OCI-LY1 (cell line): ENCODE data around the gene CNTNAP2.

ENCODE experiments used
- H2AFZ ChIP-seq: fragments of 200-600 bp; sonication (generic), shearing (Covaris generic); 2 replicates; pipeline ENCODE4 v1.6.0; 2014; ENCODE audit warnings: antibody characterized with exemption, mild to moderate bottlenecking, low read length
- H3F3A ChIP-seq: fragments of 200-600 bp; sonication (generic), shearing (Covaris generic); 2 replicates; pipeline ENCODE4 v1.6.0; 2014; ENCODE audit warnings: mild to moderate bottlenecking, antibody characterized with exemption, low read length, moderate library complexity; ENCODE audit not compliant: insufficient read depth
- H3K27ac ChIP-seq: fragments of 200-600 bp; sonication (generic); 2 replicates; pipeline ENCODE4 v1.5.1; 2014; ENCODE audit warnings: low read length, mixed run types, mild to moderate bottlenecking, low read depth; ENCODE audit not compliant: poor library complexity, severe bottlenecking
- H3K27me3 ChIP-seq: fragments of 200-600 bp; sonication (generic); 2 replicates; pipeline ENCODE4 v1.6.0; 2014; ENCODE audit warnings: antibody characterized with exemption, mild to moderate bottlenecking, low read length, moderate library complexity; ENCODE audit not compliant: insufficient read depth
- H3K36me3 ChIP-seq: fragments of 200-600 bp; sonication (generic); 2 replicates; pipeline ENCODE4 v1.6.1; 2014; ENCODE audit warnings: mild to moderate bottlenecking, antibody characterized with exemption, low read length, moderate library complexity, mixed read lengths; ENCODE audit not compliant: insufficient read depth
- H3K4me1 ChIP-seq: fragments of 200-600 bp; sonication (generic); 2 replicates; pipeline ENCODE4 v1.5.1; 2014; ENCODE audit warnings: mild to moderate bottlenecking, low read length, moderate library complexity; ENCODE audit not compliant: insufficient read depth, severe bottlenecking
- H3K4me2 ChIP-seq: fragments of 200-600 bp; sonication (generic), shearing (Covaris generic); 2 replicates; pipeline ENCODE4 v1.6.1; 2014; ENCODE audit warnings: low read length
- H3K4me3 ChIP-seq: fragments of 200-600 bp; sonication (generic); 2 replicates; pipeline ENCODE4 v1.5.1; 2014; ENCODE audit warnings: low read length, low read depth, mild to moderate bottlenecking, mixed read lengths; ENCODE audit not compliant: poor library complexity, severe bottlenecking
- H3K79me2 ChIP-seq: fragments of 200-600 bp; shearing (Covaris generic); 2 replicates; pipeline ENCODE4 v1.6.1; 2016; ENCODE audit warnings: mixed run types, low read length, mixed read lengths; ENCODE audit not compliant: insufficient read depth
- H3K9ac ChIP-seq: fragments of 200-600 bp; sonication (generic), shearing (Covaris generic); 2 replicates; pipeline ENCODE4 v1.6.1; 2014; ENCODE audit warnings: mild to moderate bottlenecking, low read length, mixed read lengths
- H3K9me2 ChIP-seq: fragments of 200-600 bp; sonication (generic), shearing (Covaris generic); 2 replicates; pipeline ENCODE4 v1.6.1; 2014; ENCODE audit warnings: low read depth, mild to moderate bottlenecking, low read length, mixed read lengths
- H3K9me3 ChIP-seq: fragments of 200-600 bp; shearing (Covaris generic); 2 replicates; pipeline ENCODE4 v1.6.1; 2014; ENCODE audit warnings: low read length, mixed read lengths
- H4K20me1 ChIP-seq: fragments of 200-600 bp; sonication (generic), shearing (Covaris generic); 2 replicates; pipeline ENCODE4 v1.6.0; 2016; ENCODE audit warnings: mild to moderate bottlenecking, low read length; ENCODE audit not compliant: insufficient read depth
- EZH2 ChIP-seq: fragments of 200-600 bp; sonication (generic), shearing (Covaris generic); IDR thresholded peaks from 2 replicates; pipeline ENCODE4 v1.8.0; 2017; ENCODE audit warnings: borderline replicate concordance, mixed run types, mild to moderate bottlenecking, antibody characterized with exemption, low read length, moderate library complexity, mixed read lengths
- TF ChIP-seq, protein P1 (sequence below): fragments of 200-600 bp; sonication (generic), shearing (Covaris generic); IDR thresholded peaks from 2 replicates; pipeline ENCODE4 v1.5.1; 2017; ENCODE audit warnings: mild to moderate bottlenecking, antibody characterized with exemption, low read length, moderate library complexity, mixed read lengths

CNTNAP2 gene

DNA sequence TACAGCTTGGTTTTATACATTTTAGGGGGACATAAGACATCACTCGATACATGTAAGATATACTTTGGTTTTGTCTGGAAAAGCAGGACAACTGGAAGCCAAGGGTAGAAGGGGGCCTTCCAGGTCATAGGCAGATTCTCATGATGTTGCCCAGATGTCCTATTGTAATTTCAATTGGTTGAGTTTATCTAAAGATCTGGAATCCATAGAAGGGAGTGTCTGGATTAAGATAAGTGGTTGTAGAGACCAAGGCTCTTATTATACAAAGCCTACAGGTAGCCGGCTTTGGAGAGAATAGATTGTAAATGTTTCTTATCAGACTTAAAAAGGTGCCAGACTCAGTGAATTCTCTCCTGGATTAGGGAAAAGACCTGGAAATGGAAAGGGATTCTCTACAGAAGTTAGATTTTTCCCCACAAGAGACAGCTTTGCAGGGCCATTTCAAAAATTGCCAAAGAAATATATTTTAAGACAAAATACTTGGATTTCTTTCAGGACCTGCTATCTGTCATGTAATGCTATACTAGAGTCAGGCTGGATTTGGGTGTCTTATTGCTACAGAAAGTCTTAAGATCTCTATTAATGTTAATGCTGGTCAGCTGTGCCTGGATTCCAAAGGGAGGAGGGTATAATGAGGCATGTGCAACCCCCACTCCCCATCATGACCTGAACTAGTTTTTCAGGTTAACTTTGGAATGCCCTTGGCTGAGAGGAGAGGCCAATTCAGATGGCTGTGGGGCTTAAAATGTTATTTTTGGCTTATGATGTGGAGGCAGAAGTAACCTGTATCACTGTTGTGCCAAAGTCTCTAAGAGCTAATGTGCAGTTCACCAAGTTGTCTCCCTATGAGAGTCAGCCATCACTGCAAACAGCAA, 1962.8 kb downstream of the CNTNAP2 start:
- H3K4me2 ChIP-seq, result no peak overlapping the region

GRCh38 chr7:148083448-148083847, 1966.8 kb downstream of the CNTNAP2 start:
- Histone ChIP-seq H3K4me1 (no peaks in the 10 kb centered on the region), H3K9ac (no peak overlapping the region), H3K9me2 (no peaks in the 10 kb centered on the region), H3K4me3 (no peak overlapping the region), H3K36me3 (no peaks in the 10 kb centered on the region), H3K79me2 (no peaks in the 10 kb centered on the region), H3K4me2 (no peak overlapping the region), H4K20me1 (no peaks in the 10 kb centered on the region), H3K9me3 (no peaks in the 10 kb centered on the region), H2AFZ (no peak overlapping the region), H3F3A (no peaks in the 10 kb centered on the region), H3K27ac (no peak overlapping the region), H3K27me3 (no peaks in the 10 kb centered on the region)
- TF ChIP-seq, protein P1, sequence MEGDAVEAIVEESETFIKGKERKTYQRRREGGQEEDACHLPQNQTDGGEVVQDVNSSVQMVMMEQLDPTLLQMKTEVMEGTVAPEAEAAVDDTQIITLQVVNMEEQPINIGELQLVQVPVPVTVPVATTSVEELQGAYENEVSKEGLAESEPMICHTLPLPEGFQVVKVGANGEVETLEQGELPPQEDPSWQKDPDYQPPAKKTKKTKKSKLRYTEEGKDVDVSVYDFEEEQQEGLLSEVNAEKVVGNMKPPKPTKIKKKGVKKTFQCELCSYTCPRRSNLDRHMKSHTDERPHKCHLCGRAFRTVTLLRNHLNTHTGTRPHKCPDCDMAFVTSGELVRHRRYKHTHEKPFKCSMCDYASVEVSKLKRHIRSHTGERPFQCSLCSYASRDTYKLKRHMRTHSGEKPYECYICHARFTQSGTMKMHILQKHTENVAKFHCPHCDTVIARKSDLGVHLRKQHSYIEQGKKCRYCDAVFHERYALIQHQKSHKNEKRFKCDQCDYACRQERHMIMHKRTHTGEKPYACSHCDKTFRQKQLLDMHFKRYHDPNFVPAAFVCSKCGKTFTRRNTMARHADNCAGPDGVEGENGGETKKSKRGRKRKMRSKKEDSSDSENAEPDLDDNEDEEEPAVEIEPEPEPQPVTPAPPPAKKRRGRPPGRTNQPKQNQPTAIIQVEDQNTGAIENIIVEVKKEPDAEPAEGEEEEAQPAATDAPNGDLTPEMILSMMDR, result no peak
- no peak for TF ChIP-seq EZH2

More for the DNA sequence above, 1962.8 kb downstream of the CNTNAP2 start:
- no peak overlapping the region for H3K9ac ChIP-seq
- H3K27ac ChIP-seq, result no peak overlapping the region
- H3K27me3 ChIP-seq, result peaks cover 5% of the 10 kb centered on the region
- H3F3A ChIP-seq, result no peaks in the 10 kb centered on the region
- no peak overlapping the region for H3K4me3 ChIP-seq
- no peaks in the 10 kb centered on the region for H3K4me1 ChIP-seq
- no peaks in the 10 kb centered on the region for H4K20me1 ChIP-seq
- no peaks in the 10 kb centered on the region for H3K79me2 ChIP-seq
- TF ChIP-seq EZH2, result no peak
- TF ChIP-seq, protein P1, result no peak
- H3K9me2 ChIP-seq, result no peaks in the 10 kb centered on the region
- no peaks in the 10 kb centered on the region for H3K9me3 ChIP-seq
- H3K36me3 ChIP-seq, result no peaks in the 10 kb centered on the region
- no peak overlapping the region for H2AFZ ChIP-seq

DNA sequence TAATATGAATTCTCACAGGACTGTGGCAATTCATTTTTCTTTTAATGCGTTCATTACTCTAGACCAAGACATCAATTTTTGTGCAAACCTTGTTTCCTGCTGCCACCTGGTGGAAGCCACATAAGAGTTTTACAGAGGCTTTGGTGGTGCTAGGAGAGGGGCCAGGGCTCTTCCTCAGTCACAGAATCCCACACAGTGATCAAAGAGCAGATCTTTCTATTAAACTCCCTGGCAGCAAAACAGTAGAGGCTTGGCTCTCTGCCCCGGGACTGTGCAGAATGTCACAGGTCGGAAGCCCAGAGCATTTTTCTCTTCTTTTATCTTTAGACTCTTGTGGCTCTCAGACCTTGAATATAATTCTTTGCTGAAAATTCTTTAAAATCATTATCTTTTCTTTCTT, 1967.5 kb downstream of the CNTNAP2 start:
- Histone ChIP-seq H3K9me3 (no peaks in the 10 kb centered on the region), H3K9ac (no peak overlapping the region), H3K9me2 (no peaks in the 10 kb centered on the region), H3F3A (no peaks in the 10 kb centered on the region), H3K27ac (no peak overlapping the region), H4K20me1 (no peaks in the 10 kb centered on the region), H3K79me2 (no peaks in the 10 kb centered on the region), H3K27me3 (no peaks in the 10 kb centered on the region), H3K36me3 (no peaks in the 10 kb centered on the region), H3K4me2 (no peak overlapping the region), H3K4me3 (no peak overlapping the region), H2AFZ (no peak overlapping the region), H3K4me1 (no peaks in the 10 kb centered on the region)
- TF ChIP-seq EZH2, result no peak
- TF ChIP-seq, protein P1, result peak; percentile 94
